OCI-LY7 (cell line): ENCODE data around the gene HLCS. TPM values are rescaled to one million over a fixed set of nuclear protein-coding genes. Genes with fewer than 3 reads are reported as not detected.

Experiments
- BruUV-seq: library from RNA; stranded (reverse); fragments of 400-500 nt; replicated peaks from 2 replicates; lab custom pipeline; 2021; lab: Mats Ljungman, UMichigan
- CTCF ChIA-PET: fragments of 300-600 bp; sonication (Branson Sonifier 250); formaldehyde crosslinking; loops from one replicate; lab custom pipeline; 2022; ENCODE audit warnings: antibody characterized with exemption; ENCODE audit not compliant: unreplicated experiment; lab: Charles Lee
- POLR2A ChIA-PET: fragments of 300-600 bp; sonication (Branson Sonifier 250); formaldehyde crosslinking; loops from one replicate; lab custom pipeline; 2022; ENCODE audit warnings: antibody characterized with exemption; lab: Charles Lee
- DNase-seq: peaks from one replicate; pipeline ENCODE4 v3.0.0-alpha.2; 2015; ENCODE audit warnings: low spot score
- H2AFZ ChIP-seq: fragments of 200-600 bp; sonication (generic), shearing (Covaris generic); 2 replicates; pipeline ENCODE4 v1.6.1; 2014; ENCODE audit warnings: mild to moderate bottlenecking, antibody characterized with exemption, low read length, moderate library complexity
- H3K27ac ChIP-seq: fragments of 200-600 bp; sonication (generic); 2 replicates; pipeline ENCODE4 v1.5.1; 2014; ENCODE audit warnings: mixed run types, low read depth, mild to moderate bottlenecking, moderate library complexity, low read length, inconsistent platforms; ENCODE audit not compliant: poor library complexity, severe bottlenecking
- H3K36me3 ChIP-seq: fragments of 200-600 bp; sonication (generic); 2 replicates; pipeline ENCODE4 v1.6.1; 2014; ENCODE audit warnings: mild to moderate bottlenecking, antibody characterized with exemption, low read length, moderate library complexity, mixed read lengths; ENCODE audit not compliant: insufficient read depth
- H3K4me1 ChIP-seq: fragments of 200-600 bp; sonication (generic); 2 replicates; pipeline ENCODE4 v1.5.1; 2014; ENCODE audit warnings: mild to moderate bottlenecking, low read length; ENCODE audit not compliant: insufficient read depth, poor library complexity, severe bottlenecking
- H3K4me2 ChIP-seq: fragments of 200-600 bp; sonication (generic); 2 replicates; pipeline ENCODE4 v1.6.1; 2014; ENCODE audit warnings: mild to moderate bottlenecking, low read length
- H3K4me3 ChIP-seq: fragments of 200-600 bp; sonication (generic); 2 replicates; pipeline ENCODE4 v1.5.1; 2014; ENCODE audit warnings: mild to moderate bottlenecking, low read depth, low read length; ENCODE audit not compliant: poor library complexity, severe bottlenecking
- H3K79me2 ChIP-seq: fragments of 200-600 bp; sonication (generic); 2 replicates; pipeline ENCODE4 v1.6.1; 2016; ENCODE audit warnings: low read depth, mild to moderate bottlenecking, low read length, moderate library complexity, mixed read lengths; ENCODE audit not compliant: insufficient read depth
- H3K9me2 ChIP-seq: fragments of 200-600 bp; sonication (generic); 2 replicates; pipeline ENCODE4 v1.6.1; 2016; ENCODE audit warnings: mild to moderate bottlenecking, low read length, mixed read lengths; ENCODE audit not compliant: insufficient read depth
- H3K9me3 ChIP-seq: fragments of 200-600 bp; sonication (generic); 2 replicates; pipeline ENCODE4 v1.6.1; 2014; ENCODE audit warnings: mild to moderate bottlenecking, mixed run types, low read length, mixed read lengths
- H4K20me1 ChIP-seq: fragments of 200-600 bp; sonication (generic); 2 replicates; pipeline ENCODE4 v1.6.1; 2014; ENCODE audit warnings: mild to moderate bottlenecking, antibody characterized with exemption, low read length, moderate library complexity, mixed read lengths; ENCODE audit not compliant: insufficient read depth
- EZH2phosphoT487 ChIP-seq: fragments of 200-600 bp; sonication (generic); IDR thresholded peaks from 2 replicates; pipeline ENCODE4 v1.6.1; 2018; ENCODE audit warnings: low read depth, borderline replicate concordance, mild to moderate bottlenecking, mixed run types, antibody characterized with exemption, low read length, moderate library complexity, mixed read lengths
- intact Hi-C: fragments of 100-400 bp; cut with micrococcal nuclease; formaldehyde crosslinking; loops from one replicate; pipeline ENCODE4 v1.10.0; 2022; ENCODE audit not compliant: unreplicated experiment
- total RNA-seq, 2 experiments: library from RNA; depleted of rRNA in 1 of 2; stranded (reverse); fragments of >200 nt in 1 of 2; shearing (Covaris generic) in 1 of 2; gene quantifications; 2 replicates each; pipeline ENCODE4 v1.2.3, GENCODE V29; 2014 to 2022
- TF ChIP-seq, protein P1 (sequence below): fragments of 200-600 bp; sonication (generic); conservative IDR thresholded peaks from 2 replicates; pipeline ENCODE4 v1.5.1; 2014; ENCODE audit warnings: mild to moderate bottlenecking, antibody characterized with exemption, low read length, moderate library complexity, mixed read lengths

HLCS gene
- total RNA-seq, 2 experiments from 2014 or later = 12.0 to 20.9 TPM

DNA sequence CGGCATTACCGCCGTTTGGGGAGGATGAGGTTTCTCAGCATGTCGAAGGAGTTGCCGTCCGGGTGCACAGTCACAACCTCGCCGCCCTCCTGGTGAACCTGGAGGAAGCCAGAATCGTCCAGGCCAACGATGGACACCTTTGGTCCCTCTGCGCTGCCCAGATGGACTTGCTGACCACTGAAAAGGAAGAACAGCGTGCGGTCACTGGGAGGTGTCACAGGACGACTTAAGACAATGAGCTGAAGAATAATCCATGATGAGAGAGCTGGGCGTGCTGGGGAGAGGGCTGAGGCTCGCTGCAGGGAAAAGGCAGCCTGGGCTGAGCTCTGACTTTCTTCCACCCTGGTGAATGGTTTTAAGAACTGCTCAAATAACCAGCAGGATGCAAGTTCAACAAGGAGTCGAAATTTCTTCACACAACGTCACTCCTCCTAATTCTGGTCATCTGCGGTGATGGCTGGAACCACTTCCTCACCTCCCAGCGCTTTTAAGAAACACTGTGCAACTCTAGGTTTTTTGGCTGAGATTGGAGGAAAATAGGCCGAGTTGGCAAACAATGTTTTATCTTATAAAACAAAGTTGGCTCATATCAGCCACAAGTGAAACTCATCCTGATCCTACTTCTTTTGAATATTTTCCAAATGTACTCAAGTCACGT lies 212.1 kb downstream of the HLCS start:
- Histone ChIP-seq H3K4me2 (no peak overlapping the region), H4K20me1 (no peaks in the 10 kb centered on the region), H2AFZ (no peak overlapping the region), H3K79me2 (no peaks in the 10 kb centered on the region), H3K9me2 (no peaks in the 10 kb centered on the region), H3K9me3 (no peaks in the 10 kb centered on the region), H3K4me1 (no peaks in the 10 kb centered on the region), H3K27ac (no peak overlapping the region), H3K36me3 (no peaks in the 10 kb centered on the region), H3K4me3 (no peak overlapping the region)
- ChIA-PET POLR2A (interaction anchor here (0.6 to 1.6 kb wide), 2 partner anchors 10 to 73 kb away, joined by 3 read pairs; no protein-coding TSS in a partner anchor), CTCF (no interaction called here)
- DNase-seq = no peak
- no TSS peak for BruUV-seq
- no peak for TF ChIP-seq EZH2phosphoT487
- intact Hi-C loops = no loop called here

DNA sequence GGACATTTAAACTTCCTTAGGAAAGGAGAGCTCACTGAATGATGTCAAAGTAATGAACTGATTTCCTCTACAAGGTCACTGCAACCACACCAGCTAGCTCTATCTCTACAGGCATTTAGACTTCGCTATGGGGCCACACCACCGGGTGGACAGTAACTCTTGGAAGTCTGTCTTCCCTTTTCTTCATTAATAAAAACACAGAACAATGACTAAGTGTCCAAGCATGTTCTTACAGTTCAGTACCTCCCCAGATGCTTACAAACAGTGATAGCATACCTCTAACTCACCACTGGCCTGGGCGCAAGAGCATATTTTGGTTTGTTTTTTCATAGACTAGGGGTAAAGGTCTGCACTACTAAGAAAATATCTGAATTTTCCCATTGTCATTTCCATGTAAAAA lies 212.9 kb downstream of the HLCS start:
- BruUV-seq = no TSS peak

DNA sequence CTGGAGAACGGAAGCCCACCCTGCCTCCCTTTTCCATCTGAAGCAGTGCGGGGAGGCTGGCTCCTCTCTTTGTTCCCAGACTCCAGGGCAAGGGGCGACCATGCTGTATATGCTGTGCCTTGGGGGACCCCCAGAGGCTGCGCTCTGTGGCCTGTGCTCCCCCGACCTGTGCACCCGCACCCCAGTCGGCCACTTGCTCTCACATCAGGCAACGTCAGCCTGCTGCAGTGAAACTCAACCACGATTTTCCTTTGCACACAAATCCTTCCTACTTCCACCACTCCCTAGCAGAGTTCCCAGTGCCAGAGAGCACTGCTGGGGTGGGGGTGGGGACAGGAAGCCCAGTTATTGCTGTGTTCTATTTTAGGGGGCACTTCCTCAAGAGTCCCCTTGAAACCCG lies 215.1 kb downstream of the HLCS start:
- intact Hi-C loops = no loop called here
- Histone ChIP-seq H3K4me1 (no peaks in the 10 kb centered on the region), H3K36me3 (no peaks in the 10 kb centered on the region), H3K4me2 (no peak overlapping the region), H3K79me2 (no peaks in the 10 kb centered on the region), H4K20me1 (no peaks in the 10 kb centered on the region), H3K4me3 (no peak overlapping the region), H3K9me3 (no peaks in the 10 kb centered on the region), H3K9me2 (no peaks in the 10 kb centered on the region), H3K27ac (no peak overlapping the region), H2AFZ (no peak overlapping the region)
- POLR2A ChIA-PET = no interaction called here
- no peak for TF ChIP-seq EZH2phosphoT487
- TF ChIP-seq, protein P1, sequence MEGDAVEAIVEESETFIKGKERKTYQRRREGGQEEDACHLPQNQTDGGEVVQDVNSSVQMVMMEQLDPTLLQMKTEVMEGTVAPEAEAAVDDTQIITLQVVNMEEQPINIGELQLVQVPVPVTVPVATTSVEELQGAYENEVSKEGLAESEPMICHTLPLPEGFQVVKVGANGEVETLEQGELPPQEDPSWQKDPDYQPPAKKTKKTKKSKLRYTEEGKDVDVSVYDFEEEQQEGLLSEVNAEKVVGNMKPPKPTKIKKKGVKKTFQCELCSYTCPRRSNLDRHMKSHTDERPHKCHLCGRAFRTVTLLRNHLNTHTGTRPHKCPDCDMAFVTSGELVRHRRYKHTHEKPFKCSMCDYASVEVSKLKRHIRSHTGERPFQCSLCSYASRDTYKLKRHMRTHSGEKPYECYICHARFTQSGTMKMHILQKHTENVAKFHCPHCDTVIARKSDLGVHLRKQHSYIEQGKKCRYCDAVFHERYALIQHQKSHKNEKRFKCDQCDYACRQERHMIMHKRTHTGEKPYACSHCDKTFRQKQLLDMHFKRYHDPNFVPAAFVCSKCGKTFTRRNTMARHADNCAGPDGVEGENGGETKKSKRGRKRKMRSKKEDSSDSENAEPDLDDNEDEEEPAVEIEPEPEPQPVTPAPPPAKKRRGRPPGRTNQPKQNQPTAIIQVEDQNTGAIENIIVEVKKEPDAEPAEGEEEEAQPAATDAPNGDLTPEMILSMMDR = no peak
- CTCF ChIA-PET = no interaction called here
- no peak for DNase-seq
- no TSS peak for BruUV-seq

More for the DNA sequence above, 212.9 kb downstream of the HLCS start:
- no peaks in the 10 kb centered on the region for H3K36me3 ChIP-seq
- no peak overlapping the region for H3K4me3 ChIP-seq
- no peaks in the 10 kb centered on the region for H4K20me1 ChIP-seq
- no peak overlapping the region for H3K27ac ChIP-seq
- TF ChIP-seq, protein P1 = no peak
- no peak for TF ChIP-seq EZH2phosphoT487
- POLR2A ChIA-PET = interaction anchor here (0.6 to 1.1 kb wide), 3 partner anchors 8 to 48 kb away, joined by 3 to 4 read pairs (median 3); no protein-coding TSS in a partner anchor
- DNase-seq = no peak
- no peak overlapping the region for H2AFZ ChIP-seq
- H3K4me2 ChIP-seq = no peak overlapping the region
- CTCF ChIA-PET = no interaction called here
- no peaks in the 10 kb centered on the region for H3K9me2 ChIP-seq
- H3K4me1 ChIP-seq = no peaks in the 10 kb centered on the region
- intact Hi-C loops = no loop called here
- H3K79me2 ChIP-seq = no peaks in the 10 kb centered on the region
- H3K9me3 ChIP-seq = no peaks in the 10 kb centered on the region
